ENCODE results near the gene IRF8. TPM values are rescaled to one million over a fixed set of nuclear protein-coding genes. Genes with fewer than 3 reads are reported as not detected.

IRF8 gene
- total and polyA plus RNA-seq, 2 of the 13 experiments (the other 11 are each of a cell fraction or from before 2014, with no cell fraction given) = not detected

- TF ChIP-seq, protein P1, sequence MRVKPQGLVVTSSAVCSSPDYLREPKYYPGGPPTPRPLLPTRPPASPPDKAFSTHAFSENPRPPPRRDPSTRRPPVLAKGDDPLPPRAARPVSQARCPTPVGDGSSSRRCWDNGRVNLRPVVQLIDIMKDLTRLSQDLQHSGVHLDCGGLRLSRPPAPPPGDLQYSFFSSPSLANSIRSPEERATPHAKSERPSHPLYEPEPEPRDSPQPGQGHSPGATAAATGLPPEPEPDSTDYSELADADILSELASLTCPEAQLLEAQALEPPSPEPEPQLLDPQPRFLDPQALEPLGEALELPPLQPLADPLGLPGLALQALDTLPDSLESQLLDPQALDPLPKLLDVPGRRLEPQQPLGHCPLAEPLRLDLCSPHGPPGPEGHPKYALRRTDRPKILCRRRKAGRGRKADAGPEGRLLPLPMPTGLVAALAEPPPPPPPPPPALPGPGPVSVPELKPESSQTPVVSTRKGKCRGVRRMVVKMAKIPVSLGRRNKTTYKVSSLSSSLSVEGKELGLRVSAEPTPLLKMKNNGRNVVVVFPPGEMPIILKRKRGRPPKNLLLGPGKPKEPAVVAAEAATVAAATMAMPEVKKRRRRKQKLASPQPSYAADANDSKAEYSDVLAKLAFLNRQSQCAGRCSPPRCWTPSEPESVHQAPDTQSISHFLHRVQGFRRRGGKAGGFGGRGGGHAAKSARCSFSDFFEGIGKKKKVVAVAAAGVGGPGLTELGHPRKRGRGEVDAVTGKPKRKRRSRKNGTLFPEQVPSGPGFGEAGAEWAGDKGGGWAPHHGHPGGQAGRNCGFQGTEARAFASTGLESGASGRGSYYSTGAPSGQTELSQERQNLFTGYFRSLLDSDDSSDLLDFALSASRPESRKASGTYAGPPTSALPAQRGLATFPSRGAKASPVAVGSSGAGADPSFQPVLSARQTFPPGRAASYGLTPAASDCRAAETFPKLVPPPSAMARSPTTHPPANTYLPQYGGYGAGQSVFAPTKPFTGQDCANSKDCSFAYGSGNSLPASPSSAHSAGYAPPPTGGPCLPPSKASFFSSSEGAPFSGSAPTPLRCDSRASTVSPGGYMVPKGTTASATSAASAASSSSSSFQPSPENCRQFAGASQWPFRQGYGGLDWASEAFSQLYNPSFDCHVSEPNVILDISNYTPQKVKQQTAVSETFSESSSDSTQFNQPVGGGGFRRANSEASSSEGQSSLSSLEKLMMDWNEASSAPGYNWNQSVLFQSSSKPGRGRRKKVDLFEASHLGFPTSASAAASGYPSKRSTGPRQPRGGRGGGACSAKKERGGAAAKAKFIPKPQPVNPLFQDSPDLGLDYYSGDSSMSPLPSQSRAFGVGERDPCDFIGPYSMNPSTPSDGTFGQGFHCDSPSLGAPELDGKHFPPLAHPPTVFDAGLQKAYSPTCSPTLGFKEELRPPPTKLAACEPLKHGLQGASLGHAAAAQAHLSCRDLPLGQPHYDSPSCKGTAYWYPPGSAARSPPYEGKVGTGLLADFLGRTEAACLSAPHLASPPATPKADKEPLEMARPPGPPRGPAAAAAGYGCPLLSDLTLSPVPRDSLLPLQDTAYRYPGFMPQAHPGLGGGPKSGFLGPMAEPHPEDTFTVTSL (CRISPR knock-in tag; IDR thresholded peaks at IDR 0.05; ENCODE audit: borderline replicate concordance) = no peak
- TF ChIP-seq DDIT3 (CRISPR knock-in tag; IDR thresholded peaks at IDR 0.05) = no peak
- TF ChIP-seq ZNF530 (CRISPR knock-in tag; IDR thresholded peaks at IDR 0.05; ENCODE audit: low read depth) = no peak
- TF ChIP-seq ZBTB42 (CRISPR knock-in tag; IDR thresholded peaks at IDR 0.05) = no peak
- TF ChIP-seq NFIC (IDR thresholded peaks at IDR 0.05; ENCODE audit: low read length) = no peak
- TF ChIP-seq ATF7 (IDR thresholded peaks at IDR 0.05) = no peak
- no peak for TF ChIP-seq ATF7 (CRISPR knock-in tag; IDR thresholded peaks at IDR 0.05)
- no peak for TF ChIP-seq NKX3-1 (CRISPR knock-in tag; IDR thresholded peaks at IDR 0.05)
- Histone ChIP-seq H3K27me3 (ENCODE audit: control insufficient read depth in 1 of 2, insufficient read depth in 2 of 2, low read length in 2 of 2) (peaks cover 0 to 35% of the 10 kb centered on the region in 2 experiments; a peak in 4 of 5 replicates), H2AFZ (ENCODE audit: low read length) (no peak overlapping the region), H3K4me1 (ENCODE audit: insufficient read depth, low read length) (no peaks in the 10 kb centered on the region), H3K36me3 (replicated peaks in 1 of 2; ENCODE audit: control insufficient read depth in 1 of 2, insufficient read depth in 2 of 2, low read length in 2 of 2) (no peaks in the 10 kb centered on the region), H3K27ac (ENCODE audit: extremely low read length, insufficient read depth, low read length) (no peak overlapping the region), H3K9me3 (ENCODE audit: low read length) (no peaks in the 10 kb centered on the region), H3K9ac (ENCODE audit: insufficient read depth, low read depth, low read length) (no peak overlapping the region), H3K79me2 (ENCODE audit: insufficient read depth, low read length) (no peaks in the 10 kb centered on the region), H3K4me3 (replicated peaks in 1 of 3; ENCODE audit: insufficient read depth in 1 of 3, low read depth in 2 of 3, low read length in 3 of 3) (no peak overlapping the region), H3K4me2 (ENCODE audit: low read depth, low read length) (no peak overlapping the region), H4K20me1 (ENCODE audit: insufficient read depth, low read length) (no peaks in the 10 kb centered on the region)
- DNase-seq (ENCODE audit: low spot score) = no peak
- no peak for FAIRE-seq
- intact Hi-C loops (cut with micrococcal nuclease; ENCODE audit: unreplicated experiment) (no loop called here), in situ Hi-C loops (cut with HindIII; ENCODE audit: extremely low pct_ligation_motif_present, low pct_unique_long_range_greater_than_20kb) (no loop called here)
- CTCF ChIA-PET (ENCODE audit: low intra/inter-chr PET ratio, low total read pairs) = no interaction called here
- BruUV-seq (replicated peaks) = no TSS peak
- no peak for ATAC-seq
- POLR2A ChIA-PET = no interaction called here
- WGBS (ENCODE audit: low lambda C conversion rate) = 39% methylated on average over 17 of the region's 17 CpGs
These were observed 11.2 kb downstream of the IRF8 start for GRCh38 chr16:85909932-85910853.

Measured in HepG2 (cell line).